Vagina (tissue), 2 donors: ENCODE measurements around the gene SCARF2.

Experiments
- POLR2A ChIP-seq, 2 donors: fragments of 450-650 bp; IDR thresholded peaks; one replicate each; pipeline ENCODE4 v1.6.1; 2017; ENCODE audit warnings: antibody characterized with exemption in 2 of 2, mild to moderate bottlenecking in 2 of 2, moderate library complexity in 2 of 2
- POLR2AphosphoS5 ChIP-seq, 2 donors: sonication (generic); formaldehyde crosslinking; IDR thresholded peaks; one replicate each; pipeline ENCODE4 v1.9.0; 2017; ENCODE audit warnings: antibody characterized with exemption in 2 of 2, mild to moderate bottlenecking in 2 of 2, low read depth in 1 of 2; ENCODE audit not compliant: insufficient read depth in 1 of 2
- TF ChIP-seq, protein P1 (sequence below), 3 experiments: fragments of 450-650 bp in 2 of 3; fragments of 200-600 bp in 1 of 3; sonication (generic) in 1 of 3; IDR thresholded peaks; one replicate each; pipeline ENCODE4 v1.5.1; 2017 to 2019; ENCODE audit warnings: antibody characterized with exemption in 3 of 3, mild to moderate bottlenecking in 2 of 3, moderate library complexity in 2 of 3

DNA sequence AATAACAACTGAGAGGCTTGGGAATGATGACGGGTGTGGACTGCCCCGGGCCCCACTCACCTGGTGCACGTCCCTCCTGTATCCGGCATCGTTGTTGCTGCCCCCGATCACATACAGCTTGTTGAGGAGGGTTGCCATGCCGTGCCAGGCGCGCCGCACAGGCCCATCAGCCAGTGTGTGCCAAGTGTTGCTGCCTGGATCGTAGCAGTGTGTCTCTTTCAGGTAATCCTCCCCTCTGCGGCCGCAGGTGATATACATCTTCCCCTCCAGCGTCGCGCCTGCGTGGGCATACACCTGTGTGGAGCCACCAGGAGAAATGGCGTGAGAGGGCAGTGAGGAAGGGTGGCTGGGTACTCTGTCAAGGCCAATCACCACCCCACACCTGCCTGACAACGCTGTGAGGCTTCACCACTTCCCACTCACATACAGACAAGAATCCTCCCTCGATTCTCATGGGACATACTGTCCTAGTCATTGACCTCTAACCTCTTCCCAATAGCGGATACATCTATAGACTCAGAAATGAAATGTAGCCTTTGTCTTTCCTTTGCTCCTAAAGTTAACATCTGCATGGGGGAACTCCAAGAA, 8.9 kb upstream of the SCARF2 start:
- TF ChIP-seq POLR2A (IDR thresholded peaks at IDR 0.05), result no peak
- TF ChIP-seq, protein P1, sequence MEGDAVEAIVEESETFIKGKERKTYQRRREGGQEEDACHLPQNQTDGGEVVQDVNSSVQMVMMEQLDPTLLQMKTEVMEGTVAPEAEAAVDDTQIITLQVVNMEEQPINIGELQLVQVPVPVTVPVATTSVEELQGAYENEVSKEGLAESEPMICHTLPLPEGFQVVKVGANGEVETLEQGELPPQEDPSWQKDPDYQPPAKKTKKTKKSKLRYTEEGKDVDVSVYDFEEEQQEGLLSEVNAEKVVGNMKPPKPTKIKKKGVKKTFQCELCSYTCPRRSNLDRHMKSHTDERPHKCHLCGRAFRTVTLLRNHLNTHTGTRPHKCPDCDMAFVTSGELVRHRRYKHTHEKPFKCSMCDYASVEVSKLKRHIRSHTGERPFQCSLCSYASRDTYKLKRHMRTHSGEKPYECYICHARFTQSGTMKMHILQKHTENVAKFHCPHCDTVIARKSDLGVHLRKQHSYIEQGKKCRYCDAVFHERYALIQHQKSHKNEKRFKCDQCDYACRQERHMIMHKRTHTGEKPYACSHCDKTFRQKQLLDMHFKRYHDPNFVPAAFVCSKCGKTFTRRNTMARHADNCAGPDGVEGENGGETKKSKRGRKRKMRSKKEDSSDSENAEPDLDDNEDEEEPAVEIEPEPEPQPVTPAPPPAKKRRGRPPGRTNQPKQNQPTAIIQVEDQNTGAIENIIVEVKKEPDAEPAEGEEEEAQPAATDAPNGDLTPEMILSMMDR (IDR thresholded peaks at IDR 0.05), result no peak
- no peak for TF ChIP-seq POLR2AphosphoS5 (IDR thresholded peaks at IDR 0.05; ENCODE audit: insufficient read depth in 1 of 2, low read depth in 1 of 2)
